RCC 7860 (cell line): ENCODE data around the gene FNDC8.
"Not testable (repeated sequence)": the region's sequence is repeated elsewhere in the genome, so short reads cannot be mapped to it uniquely, and the experiment has no call there.

Experiments
- DNase-seq: peaks from one replicate; pipeline ENCODE4 v3.0.0-alpha.2; 2015; ENCODE audit warnings: low spot score
- FAIRE-seq: peaks from 2 replicates; lab custom pipeline; 2012; peaks lifted over from hg19 to GRCh38; lab: Jason Lieb, UNC

Gene FNDC8

GRCh38 chr17:35141681-35142466 lies 20.5 kb downstream of the FNDC8 start, which contains the start of gene NLE1:
Gene NLE1, minus strand, starts transcription at chr17:35142303. Its CDS starts 28 bp downstream, at chr17:35142275.
- FAIRE-seq (no peak), DNase-seq (peak; percentile 61)

GRCh38 chr17:35142467-35142796 lies 21.0 kb downstream of the FNDC8 start:
- FAIRE-seq (no peak), DNase-seq (no peak)

- DNase-seq, result no peak
- FAIRE-seq, result no peak
Observed at GRCh38 chr17:35144840-35145239, 23.4 kb downstream of the FNDC8 start.

GRCh38 chr17:35146214-35146833 lies 24.9 kb downstream of the FNDC8 start:
- FAIRE-seq, result no peak
- DNase-seq, result no peak

GRCh38 chr17:35147375-35147905 lies 26.0 kb downstream of the FNDC8 start, which contains the start of gene UNC45B:
Gene UNC45B, plus strand, starts transcription at chr17:35147817. Its CDS starts 447 bp downstream, at chr17:35148264.
- FAIRE-seq (no peak), DNase-seq (no peak)

- no peak for FAIRE-seq
- DNase-seq, result no peak
Observed at GRCh38 chr17:35148144-35148543, 26.7 kb downstream of the FNDC8 start.

- no peak for FAIRE-seq
- no peak for DNase-seq
Observed at GRCh38 chr17:35149941-35150340, 28.5 kb downstream of the FNDC8 start.

GRCh38 chr17:35151080-35151479 lies 29.7 kb downstream of the FNDC8 start:
- FAIRE-seq, DNase-seq: not testable (repeated sequence)

- FAIRE-seq (no peak), DNase-seq (no peak)
Observed at GRCh38 chr17:35152421-35153140, 31.2 kb downstream of the FNDC8 start.

GRCh38 chr17:35154196-35155165 lies 33.1 kb downstream of the FNDC8 start:
- no peak for DNase-seq
- FAIRE-seq, result no peak

- FAIRE-seq (no peak), DNase-seq (no peak)
Observed at GRCh38 chr17:35155246-35155645, 33.8 kb downstream of the FNDC8 start.

GRCh38 chr17:35159940-35160339 lies 38.5 kb downstream of the FNDC8 start:
- DNase-seq (no peak), FAIRE-seq (no peak)

GRCh38 chr17:35160354-35161201 lies 39.2 kb downstream of the FNDC8 start:
- DNase-seq (no peak), FAIRE-seq (no peak)

GRCh38 chr17:35161281-35161761 lies 39.9 kb downstream of the FNDC8 start:
- DNase-seq, result no peak
- no peak for FAIRE-seq

- DNase-seq (no peak), FAIRE-seq (no peak)
Observed at GRCh38 chr17:35162755-35163154, 41.3 kb downstream of the FNDC8 start.

GRCh38 chr17:35163886-35164285 lies 42.5 kb downstream of the FNDC8 start:
- no peak for DNase-seq
- no peak for FAIRE-seq

- no peak for DNase-seq
- FAIRE-seq, result no peak
Observed at GRCh38 chr17:35164716-35165115, 43.3 kb downstream of the FNDC8 start.

GRCh38 chr17:35166526-35166925 lies 45.1 kb downstream of the FNDC8 start:
- no peak for FAIRE-seq

GRCh38 chr17:35167046-35167445 lies 45.6 kb downstream of the FNDC8 start:
- FAIRE-seq, result no peak
- DNase-seq, result no peak

More at GRCh38 chr17:35166526-35166925, 45.1 kb downstream of the FNDC8 start:
- no peak for DNase-seq
